Left lobe of liver (tissue), 2 donors: ENCODE data around the gene C22orf39. TPM values are rescaled to one million over a fixed set of nuclear protein-coding genes. Genes with fewer than 3 reads are reported as not detected.
A peak's percentile ranks its signal among the peaks of the same experiment; 100 is the strongest.

Experiments
- ATAC-seq: fragments of 200-7000 bp; cut with Tn5 transposase; one replicate; pipeline ENCODE4 v1.9.1; 2020; ENCODE audit warnings: mild to moderate bottlenecking, moderate library complexity
- DNase-seq: peaks from one replicate; pipeline ENCODE4 v3.0.0-alpha.2; 2020; ENCODE audit warnings: low spot score
- total RNA-seq: library from RNA; stranded (reverse); gene quantifications from one replicate; pipeline ENCODE4 v1.2.1, GENCODE V29; 2021
- donor health status: DM: no; HTN: no; CAD: no; lungs with moderate emphysema.
- donor health status: DM: no; HTN: yes; CAD: no.

C22orf39 gene
- total RNA-seq, 1 donor from 2014 or later = 12.0 TPM

GRCh38 chr22:19402642-19403191, 44.8 kb downstream of the C22orf39 start:
- DNase-seq = no peak
- no peak for ATAC-seq

- ATAC-seq (no peak), DNase-seq (no peak)
Measured at GRCh38 chr22:19401483-19401882, 46.0 kb downstream of the C22orf39 start.

GRCh38 chr22:19400881-19401280, 46.6 kb downstream of the C22orf39 start:
- ATAC-seq (no peak), DNase-seq (no peak)

GRCh38 chr22:19398652-19399051, 48.9 kb downstream of the C22orf39 start:
- ATAC-seq (no peak), DNase-seq (no peak)

- DNase-seq (no peak), ATAC-seq (no peak)
Measured at GRCh38 chr22:19398206-19398605, 49.3 kb downstream of the C22orf39 start.

GRCh38 chr22:19397734-19398104, 49.8 kb downstream of the C22orf39 start:
- ATAC-seq (no peak), DNase-seq (no peak)

- ATAC-seq (no peak), DNase-seq (peak; percentile 34)
Measured at GRCh38 chr22:19396934-19397733, 50.4 kb downstream of the C22orf39 start.

GRCh38 chr22:19396561-19396933, 51.0 kb downstream of the C22orf39 start:
- DNase-seq (peak; percentile 41), ATAC-seq (no peak)

GRCh38 chr22:19395276-19395675, 52.2 kb downstream of the C22orf39 start:
- ATAC-seq (no peak), DNase-seq (peak; percentile 23)

GRCh38 chr22:19394274-19395050, 53.0 kb downstream of the C22orf39 start:
- ATAC-seq (no peak), DNase-seq (peak; percentile 29)

- peak; percentile 30 for DNase-seq
- ATAC-seq = no peak
Measured at GRCh38 chr22:19393704-19394103, 53.8 kb downstream of the C22orf39 start.

Other genes with a start within 250 kb of the C22orf39 start
- 4.5 TPM for gene CLTCL1, start 156.0 kb downstream of the C22orf39 start, total RNA-seq
- 20.2 TPM for gene HIRA, start 16.0 kb downstream of the C22orf39 start, total RNA-seq
- 27.8 TPM for gene MRPL40, start 15.2 kb downstream of the C22orf39 start, total RNA-seq
- 28.4 TPM for gene UFD1, start 31.5 kb upstream of the C22orf39 start, total RNA-seq
- 0.65 TPM for gene CDC45, start 32.2 kb upstream of the C22orf39 start, total RNA-seq
- 10.4 TPM for gene CLDN5, start 76.7 kb upstream of the C22orf39 start, total RNA-seq